CD14-positive monocyte (primary cell): Measurements from ENCODE around the gene TENT4B. TPM values are rescaled to one million over a fixed set of nuclear protein-coding genes. Genes with fewer than 3 reads are reported as not detected.
"Not testable (repeated sequence)": the region's sequence is repeated elsewhere in the genome, so short reads cannot be mapped to it uniquely, and the experiment has no call there.

Experiments used
- DNase-seq, 3 donors: peaks; one replicate each; pipeline ENCODE4 v3.0.0-alpha.2; 2011 to 2022
- H2AFZ ChIP-seq: 2 replicates; pipeline ENCODE4 v1.6.0; 2012; ENCODE audit warnings: mild to moderate bottlenecking, low read depth, low read length, inconsistent platforms; ENCODE audit not compliant: insufficient read depth, poor library complexity, severe bottlenecking
- H3K27ac ChIP-seq, 2 donors: 1 replicate in 1 of 2; 2 replicates in 1 of 2; pipeline ENCODE4 v1.5.1; 2012 to 2013; ENCODE audit warnings: low read length in 2 of 2, control low read depth in 1 of 2, inconsistent platforms in 1 of 2, low read depth in 1 of 2, mild to moderate bottlenecking in 1 of 2
- H3K27me3 ChIP-seq, 2 donors: one replicate each; pipeline versions ENCODE4 v1.6.0 to v1.6.1; 2011 to 2013; ENCODE audit warnings: low read length in 2 of 2; ENCODE audit not compliant: control insufficient read depth in 2 of 2, insufficient read depth in 2 of 2
- H3K36me3 ChIP-seq, 2 donors: replicated peaks in 1 of 2; 1 replicate in 1 of 2; 2 replicates in 1 of 2; pipeline versions ENCODE4 v1.5.1 to v1.6.1; 2012 to 2013; ENCODE audit warnings: low read length in 2 of 2, control low read depth in 1 of 2, inconsistent platforms in 1 of 2, mild to moderate bottlenecking in 1 of 2; ENCODE audit not compliant: insufficient read depth in 2 of 2, control insufficient read depth in 1 of 2
- H3K4me1 ChIP-seq, 2 donors: 1 replicate in 1 of 2; 2 replicates in 1 of 2; pipeline versions ENCODE4 v1.5.1 to v1.6.1; 2012 to 2013; ENCODE audit warnings: low read length in 2 of 2, control low read depth in 1 of 2, inconsistent platforms in 1 of 2, mild to moderate bottlenecking in 1 of 2, moderate library complexity in 1 of 2; ENCODE audit not compliant: insufficient read depth in 2 of 2, control insufficient read depth in 1 of 2
- H3K4me2 ChIP-seq: replicated peaks from 2 replicates; pipeline ENCODE3; 2012; ENCODE audit warnings: low read length, moderate library complexity, mild to moderate bottlenecking; ENCODE audit not compliant: poor library complexity, severe bottlenecking; ENCODE audit errors: extremely low read depth
- H3K4me3 ChIP-seq, 3 experiments: fragments of 200-600 bp in 1 of 3; sonication (generic) in 1 of 3; replicated peaks in 1 of 3; 1 replicate in 2 of 3; 2 replicates in 1 of 3; pipeline ENCODE4 v1.5.1; 2011 to 2013; ENCODE audit warnings: low read length in 3 of 3, mild to moderate bottlenecking in 3 of 3, control low read depth in 2 of 3, low read depth in 2 of 3, inconsistent platforms in 1 of 3, moderate library complexity in 1 of 3
- H3K79me2 ChIP-seq: 2 replicates; pipeline ENCODE4 v1.6.0; 2012; ENCODE audit warnings: mild to moderate bottlenecking, control low read depth, inconsistent platforms, low read length, moderate library complexity; ENCODE audit not compliant: insufficient read depth
- H3K9ac ChIP-seq: 2 replicates; pipeline ENCODE4 v1.6.0; 2017; ENCODE audit warnings: low read length, mild to moderate bottlenecking; ENCODE audit not compliant: insufficient read depth, poor library complexity, severe bottlenecking
- H3K9me3 ChIP-seq, 2 donors: replicated peaks in 1 of 2; 1 replicate in 1 of 2; 2 replicates in 1 of 2; pipeline versions ENCODE4 v1.5.1 to v1.6.1; 2012 to 2013; ENCODE audit warnings: low read length in 2 of 2, control low read depth in 1 of 2; ENCODE audit not compliant: control insufficient read depth in 1 of 2, insufficient read depth in 1 of 2
- H4K20me1 ChIP-seq: 2 replicates; pipeline ENCODE4 v1.6.0; 2012; ENCODE audit warnings: mild to moderate bottlenecking, low read length, control low read depth, moderate library complexity; ENCODE audit not compliant: insufficient read depth
- H3K27ac Mint-ChIP-seq, 7 donors: one replicate each; pipeline ENCODE4 v1.8.0; 2020; ENCODE audit warnings: mild to moderate bottlenecking in 7 of 7, mixed read lengths in 7 of 7, moderate library complexity in 6 of 7, inconsistent platforms in 2 of 7
- H3K27me3 Mint-ChIP-seq, 3 donors: one replicate each; pipeline ENCODE4 v1.8.0; 2021 to 2022; ENCODE audit warnings: low read depth in 3 of 3, mild to moderate bottlenecking in 3 of 3, mixed read lengths in 3 of 3, moderate library complexity in 3 of 3, inconsistent platforms in 1 of 3
- H3K36me3 Mint-ChIP-seq, 2 donors: one replicate each; pipeline ENCODE4 v1.8.0; 2020; ENCODE audit warnings: mixed read lengths in 2 of 2, inconsistent platforms in 1 of 2, mild to moderate bottlenecking in 1 of 2
- H3K4me1 Mint-ChIP-seq: one replicate; pipeline ENCODE4 v1.8.0; 2020; ENCODE audit warnings: mild to moderate bottlenecking, mixed read lengths
- H3K4me3 Mint-ChIP-seq, 2 donors: one replicate each; pipeline ENCODE4 v1.8.0; 2020; ENCODE audit warnings: mild to moderate bottlenecking in 2 of 2, mixed read lengths in 2 of 2, moderate library complexity in 1 of 2
- H3K9me3 Mint-ChIP-seq, 7 donors: one replicate each; pipeline ENCODE4 v1.8.0; 2020 to 2022; ENCODE audit warnings: mixed read lengths in 7 of 7, mild to moderate bottlenecking in 6 of 7, moderate library complexity in 6 of 7, inconsistent platforms in 2 of 7
- WGBS: methylation state at CpG from one replicate; pipeline ENCODE4 v1.1.5; 2013; ENCODE audit warnings: missing lambda C conversion rate; ENCODE audit not compliant: insufficient coverage; 5-methylcytosine and 5-hydroxymethylcytosine counted together
- intact Hi-C, 2 donors: fragments of 100-400 bp; cut with micrococcal nuclease; formaldehyde crosslinking; loops; one replicate each; pipeline versions ENCODE4 v1.15.0 to v1.15.1; 2023
- polyA plus RNA-seq, 3 donors: library from polyadenylated mRNA; depleted of rRNA in 1 of 3; unstranded in 2 of 3; stranded (reverse) in 1 of 3; fragments of 300-500 nt in 2 of 3; fragments of >200 nt in 1 of 3; fragmentation: Illumina TruSeq in 2 of 3; gene quantifications; 1 replicate in 2 of 3; 2 replicates in 1 of 3; pipeline ENCODE4 v1.2.3, GENCODE V29; 2012 to 2021
- TF ChIP-seq, protein P1 (sequence below): fragments of 200-600 bp; IDR thresholded peaks from one replicate; pipeline ENCODE4 v1.8.0; 2022; ENCODE audit warnings: antibody characterized with exemption, mild to moderate bottlenecking

Gene TENT4B
- polyA plus RNA-seq, 3 donors = 1.4 to 9.0 (median 1.7) TPM

DNA sequence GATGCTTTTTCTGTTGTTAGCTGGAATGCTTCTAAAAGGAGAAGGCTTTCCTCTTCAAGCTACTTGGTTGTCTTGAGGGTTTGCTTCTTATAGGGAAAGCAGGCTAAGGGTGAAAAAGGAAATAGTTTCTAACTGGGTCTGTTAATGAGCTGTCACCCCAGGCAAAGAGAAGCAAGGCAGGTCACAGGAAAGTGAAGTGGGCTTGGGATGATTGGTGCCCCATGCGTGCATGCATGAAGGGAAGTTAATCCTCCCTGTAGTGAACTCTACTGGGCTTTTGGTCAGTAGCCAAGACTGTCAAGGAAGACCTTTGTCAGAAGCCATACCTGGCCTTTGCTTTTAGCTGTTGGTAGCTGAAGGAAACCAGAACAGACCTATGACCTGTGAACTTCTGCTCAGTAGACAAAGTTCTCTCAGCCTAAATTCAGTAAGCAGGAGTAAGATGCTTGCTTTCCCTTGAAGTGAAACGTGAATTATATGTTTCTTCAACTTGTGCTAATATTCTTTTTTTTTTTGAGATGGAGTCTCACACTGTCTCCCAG lies 16.5 kb downstream of the TENT4B start:
- Mint-ChIP-seq H3K27me3 (no peaks in the 10 kb centered on the region), H3K4me1 (peaks cover 62% of the 10 kb centered on the region)
- 0% methylated on average over 1 of the region's 2 CpGs for WGBS

DNA sequence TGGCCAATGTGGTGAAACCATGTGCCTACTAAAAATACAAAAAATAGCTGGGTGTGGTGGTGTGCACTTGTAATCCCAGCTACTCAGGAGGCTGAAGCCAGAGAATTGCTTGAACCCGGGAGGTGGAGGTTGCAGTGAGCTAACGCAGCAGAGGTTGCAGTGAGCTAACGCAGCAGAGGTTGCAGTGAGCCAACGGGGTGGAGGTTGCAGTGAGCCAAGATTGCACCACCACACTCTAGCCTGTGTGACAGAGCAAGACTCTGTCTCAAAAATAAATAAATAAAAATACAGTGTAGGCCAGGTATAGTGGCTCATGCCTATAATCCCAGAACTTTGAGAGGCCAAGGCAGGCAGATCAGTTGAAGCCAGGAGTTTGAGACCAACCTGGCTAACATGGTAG lies 18.7 kb downstream of the TENT4B start:
- H4K20me1 ChIP-seq = peaks cover 100% of the 10 kb centered on the region
- H3K27me3 ChIP-seq, H3K36me3 ChIP-seq, H3K4me3 ChIP-seq, H3K27me3 Mint-ChIP-seq, H3K9me3 Mint-ChIP-seq, H3K4me2 ChIP-seq, H3K4me3 Mint-ChIP-seq, intact Hi-C loops, H3K9ac ChIP-seq, H2AFZ ChIP-seq, H3K9me3 ChIP-seq, DNase-seq: not testable (repeated sequence)
- peak overlapping the region in 1 of 2 donors; percentile 45 for H3K27ac ChIP-seq
- Mint-ChIP-seq H3K36me3 (peaks cover 5 to 23% of the 10 kb centered on the region in 2 donors), H3K4me1 (peaks cover 69% of the 10 kb centered on the region), H3K27ac (peak overlapping the region in 3 of 7 donors; percentile 9 to 61 (median 58))
- peaks cover 37 to 70% of the 10 kb centered on the region in 2 donors for H3K4me1 ChIP-seq
- H3K79me2 ChIP-seq = peaks cover 95% of the 10 kb centered on the region
- 42% methylated on average over 3 of the region's 4 CpGs for whole genome bisulfite sequencing

More for the DNA sequence above, 16.5 kb downstream of the TENT4B start:
- Histone ChIP-seq H3K79me2 (peaks cover 99% of the 10 kb centered on the region), H3K36me3 (no peaks in the 10 kb centered on the region), H3K4me2 (no peak overlapping the region), H2AFZ (no peak overlapping the region), H3K4me1 (peaks cover 25 to 60% of the 10 kb centered on the region in 2 donors), H3K9ac (no peak overlapping the region), H3K4me3 (no peak overlapping the region), H3K9me3 (no peaks in the 10 kb centered on the region), H3K27me3 (no peaks in the 10 kb centered on the region), H4K20me1 (peaks cover 100% of the 10 kb centered on the region), H3K27ac (peak overlapping the region in 1 of 2 donors; percentile 9)
- Mint-ChIP-seq H3K27ac (peak overlapping the region in 3 of 7 donors; percentile 22 to 52 (median 23)), H3K36me3 (peaks cover 7 to 12% of the 10 kb centered on the region in 2 donors), H3K4me3 (no peak overlapping the region), H3K9me3 (peaks cover 0 to 1% (median 0%) of the 10 kb centered on the region in 7 donors)
- TF ChIP-seq, protein P1, sequence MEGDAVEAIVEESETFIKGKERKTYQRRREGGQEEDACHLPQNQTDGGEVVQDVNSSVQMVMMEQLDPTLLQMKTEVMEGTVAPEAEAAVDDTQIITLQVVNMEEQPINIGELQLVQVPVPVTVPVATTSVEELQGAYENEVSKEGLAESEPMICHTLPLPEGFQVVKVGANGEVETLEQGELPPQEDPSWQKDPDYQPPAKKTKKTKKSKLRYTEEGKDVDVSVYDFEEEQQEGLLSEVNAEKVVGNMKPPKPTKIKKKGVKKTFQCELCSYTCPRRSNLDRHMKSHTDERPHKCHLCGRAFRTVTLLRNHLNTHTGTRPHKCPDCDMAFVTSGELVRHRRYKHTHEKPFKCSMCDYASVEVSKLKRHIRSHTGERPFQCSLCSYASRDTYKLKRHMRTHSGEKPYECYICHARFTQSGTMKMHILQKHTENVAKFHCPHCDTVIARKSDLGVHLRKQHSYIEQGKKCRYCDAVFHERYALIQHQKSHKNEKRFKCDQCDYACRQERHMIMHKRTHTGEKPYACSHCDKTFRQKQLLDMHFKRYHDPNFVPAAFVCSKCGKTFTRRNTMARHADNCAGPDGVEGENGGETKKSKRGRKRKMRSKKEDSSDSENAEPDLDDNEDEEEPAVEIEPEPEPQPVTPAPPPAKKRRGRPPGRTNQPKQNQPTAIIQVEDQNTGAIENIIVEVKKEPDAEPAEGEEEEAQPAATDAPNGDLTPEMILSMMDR = no peak
- intact Hi-C loops = no loop called here
- DNase-seq = peak in 2 of 3 donors; percentile 21 to 23
